Panc1 (cell line): Measurements from ENCODE around the gene UPK3BL2.
"Not testable (repeated sequence)": the region's sequence is repeated elsewhere in the genome, so short reads cannot be mapped to it uniquely, and the experiment has no call there.

Source experiments
- POLR2AphosphoS5 ChIP-seq: IDR thresholded peaks from 2 replicates; pipeline ENCODE4 v1.6.1; 2012; ENCODE audit warnings: mild to moderate bottlenecking, low read depth, low read length, moderate library complexity
- SIN3A ChIP-seq: IDR thresholded peaks from 2 replicates; pipeline ENCODE4 v1.6.1; 2012; ENCODE audit warnings: low read depth, mild to moderate bottlenecking, low read length, moderate library complexity, borderline replicate concordance; ENCODE audit not compliant: insufficient read depth
- TCF7L2 ChIP-seq: IDR thresholded peaks from 2 replicates; pipeline ENCODE4 v1.6.1; 2011; ENCODE audit warnings: mild to moderate bottlenecking, low read depth, low read length, inconsistent platforms
- TF ChIP-seq, protein P1 (sequence below): fragments of 450-650 bp; IDR thresholded peaks from 2 replicates; pipeline ENCODE4 v1.5.1; 2017; ENCODE audit warnings: mild to moderate bottlenecking
- TF ChIP-seq, protein P2 (sequence below), 2 experiments: IDR thresholded peaks; 2 replicates each; pipeline ENCODE4 v1.6.1; 2011 to 2012; ENCODE audit warnings: low read depth in 2 of 2, control low read depth in 1 of 2, low read length in 1 of 2, mild to moderate bottlenecking in 1 of 2, moderate library complexity in 1 of 2; ENCODE audit not compliant: insufficient read depth in 1 of 2

DNA sequence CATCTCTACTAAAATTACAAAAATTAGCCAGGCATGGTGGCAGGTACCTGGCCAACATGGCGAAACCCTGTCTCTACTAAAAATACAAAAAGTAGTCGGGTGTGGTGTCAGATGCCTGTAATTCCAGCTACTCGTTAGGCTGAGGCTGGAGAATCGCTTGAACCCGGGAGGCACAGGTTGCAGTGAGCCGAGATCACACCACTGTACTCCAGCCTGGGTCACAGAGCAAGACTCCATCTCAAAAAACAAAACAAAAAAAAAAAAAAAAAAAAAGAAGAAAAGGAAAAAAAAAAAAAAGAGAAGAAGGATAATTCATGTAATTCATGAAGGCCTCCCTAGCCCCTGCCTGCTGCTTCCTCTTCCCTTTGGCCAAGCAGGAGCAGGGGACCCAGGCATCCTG, 2.9 kb downstream of the UPK3BL2 start:
- TF ChIP-seq POLR2AphosphoS5, SIN3A, TCF7L2: not testable (repeated sequence)
- TF ChIP-seq, protein P1, sequence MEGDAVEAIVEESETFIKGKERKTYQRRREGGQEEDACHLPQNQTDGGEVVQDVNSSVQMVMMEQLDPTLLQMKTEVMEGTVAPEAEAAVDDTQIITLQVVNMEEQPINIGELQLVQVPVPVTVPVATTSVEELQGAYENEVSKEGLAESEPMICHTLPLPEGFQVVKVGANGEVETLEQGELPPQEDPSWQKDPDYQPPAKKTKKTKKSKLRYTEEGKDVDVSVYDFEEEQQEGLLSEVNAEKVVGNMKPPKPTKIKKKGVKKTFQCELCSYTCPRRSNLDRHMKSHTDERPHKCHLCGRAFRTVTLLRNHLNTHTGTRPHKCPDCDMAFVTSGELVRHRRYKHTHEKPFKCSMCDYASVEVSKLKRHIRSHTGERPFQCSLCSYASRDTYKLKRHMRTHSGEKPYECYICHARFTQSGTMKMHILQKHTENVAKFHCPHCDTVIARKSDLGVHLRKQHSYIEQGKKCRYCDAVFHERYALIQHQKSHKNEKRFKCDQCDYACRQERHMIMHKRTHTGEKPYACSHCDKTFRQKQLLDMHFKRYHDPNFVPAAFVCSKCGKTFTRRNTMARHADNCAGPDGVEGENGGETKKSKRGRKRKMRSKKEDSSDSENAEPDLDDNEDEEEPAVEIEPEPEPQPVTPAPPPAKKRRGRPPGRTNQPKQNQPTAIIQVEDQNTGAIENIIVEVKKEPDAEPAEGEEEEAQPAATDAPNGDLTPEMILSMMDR, result not testable (repeated sequence)
- TF ChIP-seq, protein P2, sequence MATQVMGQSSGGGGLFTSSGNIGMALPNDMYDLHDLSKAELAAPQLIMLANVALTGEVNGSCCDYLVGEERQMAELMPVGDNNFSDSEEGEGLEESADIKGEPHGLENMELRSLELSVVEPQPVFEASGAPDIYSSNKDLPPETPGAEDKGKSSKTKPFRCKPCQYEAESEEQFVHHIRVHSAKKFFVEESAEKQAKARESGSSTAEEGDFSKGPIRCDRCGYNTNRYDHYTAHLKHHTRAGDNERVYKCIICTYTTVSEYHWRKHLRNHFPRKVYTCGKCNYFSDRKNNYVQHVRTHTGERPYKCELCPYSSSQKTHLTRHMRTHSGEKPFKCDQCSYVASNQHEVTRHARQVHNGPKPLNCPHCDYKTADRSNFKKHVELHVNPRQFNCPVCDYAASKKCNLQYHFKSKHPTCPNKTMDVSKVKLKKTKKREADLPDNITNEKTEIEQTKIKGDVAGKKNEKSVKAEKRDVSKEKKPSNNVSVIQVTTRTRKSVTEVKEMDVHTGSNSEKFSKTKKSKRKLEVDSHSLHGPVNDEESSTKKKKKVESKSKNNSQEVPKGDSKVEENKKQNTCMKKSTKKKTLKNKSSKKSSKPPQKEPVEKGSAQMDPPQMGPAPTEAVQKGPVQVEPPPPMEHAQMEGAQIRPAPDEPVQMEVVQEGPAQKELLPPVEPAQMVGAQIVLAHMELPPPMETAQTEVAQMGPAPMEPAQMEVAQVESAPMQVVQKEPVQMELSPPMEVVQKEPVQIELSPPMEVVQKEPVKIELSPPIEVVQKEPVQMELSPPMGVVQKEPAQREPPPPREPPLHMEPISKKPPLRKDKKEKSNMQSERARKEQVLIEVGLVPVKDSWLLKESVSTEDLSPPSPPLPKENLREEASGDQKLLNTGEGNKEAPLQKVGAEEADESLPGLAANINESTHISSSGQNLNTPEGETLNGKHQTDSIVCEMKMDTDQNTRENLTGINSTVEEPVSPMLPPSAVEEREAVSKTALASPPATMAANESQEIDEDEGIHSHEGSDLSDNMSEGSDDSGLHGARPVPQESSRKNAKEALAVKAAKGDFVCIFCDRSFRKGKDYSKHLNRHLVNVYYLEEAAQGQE (IDR thresholded peaks at IDR 0.05; ENCODE audit: insufficient read depth in 1 of 2, low read depth in 2 of 2, low read length in 1 of 2), result not testable (repeated sequence)
